Caco-2 (cell line): ENCODE measurements around the gene CTXN1. TPM values are rescaled to one million over a fixed set of nuclear protein-coding genes. Genes with fewer than 3 reads are reported as not detected.

Source experiments
- BruUV-seq: library from RNA; stranded (reverse); fragments of 400-500 nt; replicated peaks from 2 replicates; lab custom pipeline; 2021; lab: Mats Ljungman, UMichigan
- CTCF ChIA-PET: fragments of 300-600 bp; sonication (Branson Sonifier 250); formaldehyde crosslinking; loops from one replicate; lab custom pipeline; 2022; ENCODE audit warnings: antibody characterized with exemption; lab: Charles Lee
- POLR2A ChIA-PET: fragments of 300-600 bp; sonication (Branson Sonifier 250); formaldehyde crosslinking; loops from one replicate; lab custom pipeline; 2022; ENCODE audit warnings: antibody characterized with exemption; lab: Charles Lee
- DNase-seq, 2 experiments: peaks; one replicate each; pipeline versions ENCODE4 v3.0.0 to v3.0.0-alpha.2; 2020 to 2022
- H3K27me3 ChIP-seq: replicated peaks from 2 replicates; pipeline ENCODE4 v1.6.0; 2011; ENCODE audit warnings: low read length; ENCODE audit not compliant: control insufficient read depth, insufficient read depth
- H3K36me3 ChIP-seq: 2 replicates; pipeline ENCODE4 v1.5.1; 2011; ENCODE audit warnings: low read length; ENCODE audit not compliant: control insufficient read depth, insufficient read depth
- H3K4me1 ChIP-seq: fragments of 250-450 bp; sonication (Bioruptor Pico); 2 replicates; pipeline ENCODE4 v1.5.1; 2020; ENCODE audit warnings: mild to moderate bottlenecking
- H3K4me3 ChIP-seq: 2 replicates; pipeline ENCODE4 v1.5.1; 2011; ENCODE audit warnings: low read depth, mild to moderate bottlenecking, control low read depth, low read length
- H3K9me3 ChIP-seq: fragments of 250-450 bp; sonication (Bioruptor Pico); 2 replicates; pipeline ENCODE4 v1.5.1; 2020; ENCODE audit warnings: mild to moderate bottlenecking, moderate library complexity
- H3K27ac Mint-ChIP-seq: one replicate; pipeline ENCODE4 v1.8.0; 2022; ENCODE audit warnings: mixed read lengths; ENCODE audit not compliant: unreplicated experiment
- H3K27me3 Mint-ChIP-seq: one replicate; pipeline ENCODE4 v1.8.0; 2022; ENCODE audit warnings: mixed read lengths; ENCODE audit not compliant: insufficient read depth, unreplicated experiment
- H3K36me3 Mint-ChIP-seq: one replicate; pipeline ENCODE4 v1.8.0; 2022; ENCODE audit warnings: mild to moderate bottlenecking, mixed read lengths; ENCODE audit not compliant: insufficient read depth, unreplicated experiment
- H3K4me1 Mint-ChIP-seq: one replicate; pipeline ENCODE4 v1.8.0; 2022; ENCODE audit warnings: low read depth, mixed read lengths; ENCODE audit not compliant: unreplicated experiment
- H3K4me3 Mint-ChIP-seq: one replicate; pipeline ENCODE4 v1.8.0; 2022; ENCODE audit warnings: mild to moderate bottlenecking, moderate library complexity, mixed read lengths; ENCODE audit not compliant: unreplicated experiment
- H3K9me3 Mint-ChIP-seq: one replicate; pipeline ENCODE4 v1.8.0; 2022; ENCODE audit warnings: mixed read lengths; ENCODE audit not compliant: unreplicated experiment
- intact Hi-C: fragments of 100-400 bp; cut with micrococcal nuclease; formaldehyde crosslinking; loops from one replicate; pipeline ENCODE4 v1.10.0; 2022; ENCODE audit not compliant: unreplicated experiment
- total RNA-seq: library from RNA; stranded (reverse); gene quantifications from 2 replicates; pipeline ENCODE4 v1.2.3, GENCODE V29; 2022
- TF ChIP-seq, protein P1 (sequence below), 2 experiments: fragments of 200-600 bp in 1 of 2; IDR thresholded peaks; 1 replicate in 1 of 2; 2 replicates in 1 of 2; pipeline versions ENCODE4 v1.5.1 to v1.8.0; 2011 to 2022; ENCODE audit warnings: antibody characterized with exemption in 1 of 2, control low read depth in 1 of 2, inconsistent platforms in 1 of 2, low read depth in 1 of 2, low read length in 1 of 2, mild to moderate bottlenecking in 1 of 2, moderate library complexity in 1 of 2; ENCODE audit not compliant: insufficient read depth in 1 of 2, severe bottlenecking in 1 of 2, unreplicated experiment in 1 of 2

The CTXN1 gene
- total RNA-seq, 1 experiment from 2014 or later: 7.4 TPM

DNA sequence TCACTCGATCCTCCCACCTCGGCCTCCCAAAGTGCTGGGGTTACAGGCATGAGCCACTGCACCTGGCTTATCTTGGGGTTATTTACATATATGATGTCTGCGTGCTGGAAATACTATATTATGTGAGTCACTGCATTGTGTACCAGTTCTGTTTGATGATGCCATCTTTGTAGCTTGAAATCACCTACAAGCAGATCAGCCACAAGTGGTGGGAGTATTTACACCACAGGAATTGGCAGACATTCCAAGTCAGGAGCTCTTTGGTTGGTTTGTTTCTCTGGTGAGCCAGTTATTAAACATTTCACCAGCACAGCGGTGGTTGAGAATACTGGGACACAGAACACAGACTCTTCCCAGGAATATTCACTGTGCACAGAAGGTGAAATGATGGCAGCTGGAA lies 22.0 kb upstream of the CTXN1 start:
- no peak overlapping the region for H3K4me3 Mint-ChIP-seq
- POLR2A ChIA-PET: no interaction called here
- intact Hi-C loops: loop anchor here (10.0 kb wide), 1 partner anchor 207 kb away; no protein-coding TSS in a partner anchor

DNA sequence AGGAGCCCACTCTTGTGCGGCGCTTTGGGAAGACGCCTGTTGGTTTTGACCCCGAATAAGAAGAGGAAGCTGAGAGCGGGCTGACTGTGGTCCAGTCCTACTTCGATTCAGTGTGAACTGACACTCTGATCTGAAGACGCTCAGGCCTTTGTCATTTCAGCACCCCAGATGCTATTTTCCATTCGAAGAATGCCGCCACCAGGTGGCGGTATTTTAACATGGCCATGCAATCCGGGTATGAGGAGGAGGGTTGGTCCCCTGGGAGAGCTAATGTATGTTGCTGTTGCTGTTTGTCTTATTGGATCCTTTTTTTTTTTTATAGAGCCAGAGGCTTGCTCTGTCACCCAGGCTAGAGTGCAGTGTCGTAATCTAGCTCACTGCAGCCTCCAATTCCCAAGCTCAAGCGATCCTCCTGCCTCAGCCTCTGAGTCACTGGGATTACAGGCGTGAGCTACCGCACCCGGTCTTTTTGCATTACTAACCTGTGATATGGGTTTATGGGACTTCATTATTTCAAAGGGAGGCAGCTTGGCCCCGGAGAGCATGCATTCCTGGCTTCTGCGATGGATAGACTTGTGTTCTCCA lies 18.3 kb upstream of the CTXN1 start:
- Mint-ChIP-seq H3K4me3 (peak overlapping the region; percentile 92), H3K9me3 (no peaks in the 10 kb centered on the region), H3K36me3 (peaks cover 60% of the 10 kb centered on the region), H3K4me1 (peaks cover 6% of the 10 kb centered on the region), H3K27me3 (no peaks in the 10 kb centered on the region), H3K27ac (peak overlapping the region; percentile 95)
- Histone ChIP-seq H3K4me1 (no peaks in the 10 kb centered on the region; the same call in 1 of the 2 replicates), H3K9me3 (no peaks in the 10 kb centered on the region), H3K4me3 (peak overlapping the region; percentile 66), H3K27me3 (no peaks in the 10 kb centered on the region), H3K36me3 (peaks cover 3% of the 10 kb centered on the region)
- CTCF ChIA-PET: interaction anchor here (0.5 to 2.3 kb wide), 17 partner anchors 13 to 658 kb away, joined by 3 to 27 read pairs (median 5); partner anchors contain the start of genes ELAVL1, FBN3, MAP2K7 and SNAPC2
- BruUV-seq: TSS peak; percentile 87
- TF ChIP-seq, protein P1, sequence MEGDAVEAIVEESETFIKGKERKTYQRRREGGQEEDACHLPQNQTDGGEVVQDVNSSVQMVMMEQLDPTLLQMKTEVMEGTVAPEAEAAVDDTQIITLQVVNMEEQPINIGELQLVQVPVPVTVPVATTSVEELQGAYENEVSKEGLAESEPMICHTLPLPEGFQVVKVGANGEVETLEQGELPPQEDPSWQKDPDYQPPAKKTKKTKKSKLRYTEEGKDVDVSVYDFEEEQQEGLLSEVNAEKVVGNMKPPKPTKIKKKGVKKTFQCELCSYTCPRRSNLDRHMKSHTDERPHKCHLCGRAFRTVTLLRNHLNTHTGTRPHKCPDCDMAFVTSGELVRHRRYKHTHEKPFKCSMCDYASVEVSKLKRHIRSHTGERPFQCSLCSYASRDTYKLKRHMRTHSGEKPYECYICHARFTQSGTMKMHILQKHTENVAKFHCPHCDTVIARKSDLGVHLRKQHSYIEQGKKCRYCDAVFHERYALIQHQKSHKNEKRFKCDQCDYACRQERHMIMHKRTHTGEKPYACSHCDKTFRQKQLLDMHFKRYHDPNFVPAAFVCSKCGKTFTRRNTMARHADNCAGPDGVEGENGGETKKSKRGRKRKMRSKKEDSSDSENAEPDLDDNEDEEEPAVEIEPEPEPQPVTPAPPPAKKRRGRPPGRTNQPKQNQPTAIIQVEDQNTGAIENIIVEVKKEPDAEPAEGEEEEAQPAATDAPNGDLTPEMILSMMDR (IDR thresholded peaks at IDR 0.05; ENCODE audit: insufficient read depth in 1 of 2, low read depth in 1 of 2, low read length in 1 of 2, severe bottlenecking in 1 of 2, unreplicated experiment in 1 of 2): peak; percentile 77 to 87
- POLR2A ChIA-PET: interaction anchor here (0.5 to 2.1 kb wide), 17 partner anchors 8 to 315 kb away, joined by 3 to 15 read pairs (median 4); partner anchors contain the start of genes CERS4, LRRC8E, PET100 and SNAPC2
- intact Hi-C loops: loop anchor here (1.0 to 10.0 kb wide), 3 partner anchors 58 to 211 kb away; no protein-coding TSS in a partner anchor
- peak; percentile 87 to 88 for DNase-seq

More for the DNA sequence above, 22.0 kb upstream of the CTXN1 start:
- H3K4me3 ChIP-seq: no peak overlapping the region
- no peaks in the 10 kb centered on the region for H3K36me3 ChIP-seq
- CTCF ChIA-PET: no interaction called here
- no peaks in the 10 kb centered on the region for H3K27me3 ChIP-seq
- TF ChIP-seq, protein P1 (IDR thresholded peaks at IDR 0.05; ENCODE audit: insufficient read depth in 1 of 2, low read depth in 1 of 2, low read length in 1 of 2, severe bottlenecking in 1 of 2, unreplicated experiment in 1 of 2): no peak
- no peaks in the 10 kb centered on the region; the same call in none of the 2 replicates for H3K4me1 ChIP-seq
- BruUV-seq: no TSS peak
- H3K27me3 Mint-ChIP-seq: no peaks in the 10 kb centered on the region
- H3K36me3 Mint-ChIP-seq: peaks cover 30% of the 10 kb centered on the region
- peaks cover 11% of the 10 kb centered on the region for H3K4me1 Mint-ChIP-seq
- DNase-seq: no peak
- H3K9me3 Mint-ChIP-seq: no peaks in the 10 kb centered on the region
- no peak overlapping the region for H3K27ac Mint-ChIP-seq
- no peaks in the 10 kb centered on the region for H3K9me3 ChIP-seq

DNA sequence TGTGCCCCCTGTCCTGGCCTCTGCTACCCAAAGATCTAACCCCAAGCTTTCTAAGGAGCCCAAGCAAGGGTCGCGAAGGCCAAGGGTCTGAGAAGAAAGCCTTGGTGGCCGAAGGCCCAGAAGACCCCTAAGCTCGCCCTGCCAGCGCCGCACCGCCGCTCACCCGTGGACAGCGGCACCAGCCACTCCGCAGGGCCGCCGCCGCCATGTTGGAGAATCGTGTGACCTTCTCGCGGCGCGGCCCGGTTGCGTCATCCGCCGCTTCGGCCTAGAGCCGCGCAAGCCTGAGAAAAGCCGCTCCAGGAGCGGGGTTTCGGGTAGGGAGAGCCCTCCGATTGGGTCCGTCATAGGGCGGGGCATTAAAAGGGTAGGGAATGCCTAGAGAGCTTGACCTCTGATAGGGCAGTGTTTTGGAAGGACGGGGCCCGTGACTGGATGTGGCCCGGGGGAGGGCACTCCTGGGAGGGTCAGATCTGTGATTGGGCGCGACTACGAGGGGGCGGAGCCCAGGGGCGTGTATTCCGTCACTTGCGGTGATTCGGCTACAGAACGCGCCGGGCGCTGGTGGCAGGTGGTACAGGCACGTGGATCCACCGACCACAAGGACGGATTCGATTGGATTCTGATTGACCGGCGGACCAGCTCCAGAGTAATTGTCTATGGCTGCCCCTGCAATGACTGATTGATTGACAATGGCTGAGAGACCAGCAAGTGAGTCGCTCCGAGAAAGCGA lies 17.7 kb upstream of the CTXN1 start, which contains the start of gene TIMM44:
TSS of gene TIMM44 (minus strand) at position 223 of the 733 bp plus-strand sequence. CDS start at position 208, 15 bp downstream.
- POLR2A ChIA-PET: interaction anchor here (0.5 to 2.1 kb wide), 18 partner anchors 9 to 314 kb away, joined by 3 to 15 read pairs (median 4); partner anchors contain the start of genes CERS4, LRRC8E, PET100 and SNAPC2
- H3K4me3 ChIP-seq: peak within 1 kb of the TSS; percentile 89
- H3K36me3 ChIP-seq: peaks cover 3% of the 10 kb centered on the region
- H3K36me3 Mint-ChIP-seq: peaks cover 66% of the 10 kb centered on the region
- intact Hi-C loops: loop anchor here (1.0 to 10.0 kb wide), 4 partner anchors 59 to 310 kb away; no protein-coding TSS in a partner anchor
- peak within 1 kb of the TSS; percentile 92 for H3K4me3 Mint-ChIP-seq
- H3K9me3 ChIP-seq: no peaks in the 10 kb centered on the region
- no peaks in the 10 kb centered on the region for H3K9me3 Mint-ChIP-seq
- BruUV-seq: no TSS peak
- TF ChIP-seq, protein P1 (IDR thresholded peaks at IDR 0.05; ENCODE audit: insufficient read depth in 1 of 2, low read depth in 1 of 2, low read length in 1 of 2, severe bottlenecking in 1 of 2, unreplicated experiment in 1 of 2): no peak
- H3K27me3 Mint-ChIP-seq: no peaks in the 10 kb centered on the region
- no peaks in the 10 kb centered on the region; the same call in 1 of the 2 replicates for H3K4me1 ChIP-seq
- CTCF ChIA-PET: interaction anchor here (0.5 to 2.3 kb wide), 16 partner anchors 14 to 659 kb away, joined by 3 to 27 read pairs (median 6); partner anchors contain the start of genes ELAVL1, FBN3, MAP2K7 and SNAPC2
- no peaks in the 10 kb centered on the region for H3K27me3 ChIP-seq
- DNase-seq: peak; percentile 99
- H3K4me1 Mint-ChIP-seq: peaks cover 6% of the 10 kb centered on the region
- H3K27ac Mint-ChIP-seq: peak within 1 kb of the TSS; percentile 95
